Common myeloid progenitor, CD34-positive (primary cell): ENCODE measurements around the gene ZNF593OS.

Experiments
- CTCF ChIA-PET: fragments of 350-600 bp; sonication (Branson Sonifier 250); formaldehyde crosslinking; loops from one replicate; lab custom pipeline; 2021; ENCODE audit warnings: antibody characterized with exemption; lab: Charles Lee
- POLR2A ChIA-PET: fragments of 350-600 bp; sonication (Branson Sonifier 250); formaldehyde crosslinking; loops from one replicate; lab custom pipeline; 2021; ENCODE audit warnings: antibody characterized with exemption; lab: Charles Lee
- DNase-seq, 3 donors: peaks; one replicate each; pipeline versions ENCODE4 v3.0.0 to v3.0.0-alpha.2; 2013
- H3K27ac ChIP-seq, 2 experiments: 1 replicate in 1 of 2; 2 replicates in 1 of 2; pipeline ENCODE4 v1.7.0; 2013; ENCODE audit warnings: inconsistent platforms in 2 of 2, low read length in 2 of 2, mild to moderate bottlenecking in 2 of 2, low read depth in 1 of 2, moderate library complexity in 1 of 2; ENCODE audit not compliant: severe bottlenecking in 2 of 2, insufficient read depth in 1 of 2, poor library complexity in 1 of 2
- H3K27me3 ChIP-seq, 5 experiments: replicated peaks in 2 of 5; 1 replicate in 3 of 5; 2 replicates in 2 of 5; pipeline versions ENCODE4 v1.6.1 to v1.7.0; 2013; ENCODE audit warnings: low read length in 4 of 5, mild to moderate bottlenecking in 2 of 5, moderate library complexity in 2 of 5, inconsistent platforms in 1 of 5; ENCODE audit not compliant: insufficient read depth in 5 of 5, control insufficient read depth in 4 of 5
- H3K36me3 ChIP-seq, 4 experiments: 1 replicate in 2 of 4; 2 replicates in 2 of 4; pipeline versions ENCODE4 v1.6.1 to v1.7.0; 2013; ENCODE audit warnings: low read length in 3 of 4, control low read depth in 1 of 4, mild to moderate bottlenecking in 1 of 4; ENCODE audit not compliant: control insufficient read depth in 4 of 4, insufficient read depth in 4 of 4
- H3K4me1 ChIP-seq, 4 experiments: 1 replicate in 3 of 4; 2 replicates in 1 of 4; pipeline versions ENCODE4 v1.6.1 to v1.7.1; 2013; ENCODE audit warnings: low read length in 3 of 4, mild to moderate bottlenecking in 3 of 4, control low read depth in 1 of 4, inconsistent platforms in 1 of 4, moderate library complexity in 1 of 4; ENCODE audit not compliant: control insufficient read depth in 4 of 4, insufficient read depth in 4 of 4; ENCODE audit errors: control extremely low read depth in 1 of 4
- H3K4me3 ChIP-seq, 7 experiments: 1 replicate in 4 of 7; 2 replicates in 3 of 7; pipeline versions ENCODE4 v1.5.1 to v1.7.0; 2013; ENCODE audit warnings: mild to moderate bottlenecking in 7 of 7, low read length in 6 of 7, moderate library complexity in 6 of 7, inconsistent platforms in 2 of 7, low read depth in 2 of 7, control low read depth in 1 of 7; ENCODE audit not compliant: insufficient read depth in 4 of 7, control insufficient read depth in 1 of 7; ENCODE audit errors: extremely low read depth in 1 of 7
- H3K9me3 ChIP-seq, 5 experiments: 1 replicate in 4 of 5; 2 replicates in 1 of 5; pipeline versions ENCODE4 v1.6.1 to v1.7.1; 2013; ENCODE audit warnings: low read length in 4 of 5, mild to moderate bottlenecking in 2 of 5, inconsistent platforms in 1 of 5, low read depth in 1 of 5, moderate library complexity in 1 of 5; ENCODE audit not compliant: control insufficient read depth in 4 of 5, insufficient read depth in 2 of 5; ENCODE audit errors: control extremely low read depth in 1 of 5
- WGBS: methylation state at CpG from one replicate; pipeline ENCODE4 v1.1.5; 2013; ENCODE audit not compliant: insufficient coverage; 5-methylcytosine and 5-hydroxymethylcytosine counted together

ZNF593OS gene

GRCh38 chr1:26124418-26125331, 47.0 kb downstream of the ZNF593OS start:
- ChIA-PET POLR2A (interaction anchor here (0.6 to 1.2 kb wide), 2 partner anchors 13 to 16 kb away, joined by 3 to 6 read pairs; partner anchors contain the start of gene PDIK1L), CTCF (interaction anchor here (3.8 to 10.7 kb wide), 3 partner anchors 11 to 19 kb away, joined by 15 to 188 read pairs (median 34); partner anchors contain the start of gene PDIK1L)
- Histone ChIP-seq H3K4me3 (peak overlapping the region in 2 of 7 experiments; percentile 24 to 51), H3K4me1 (peaks cover 48 to 93% (median 74%) of the 10 kb centered on the region in 4 experiments), H3K27me3 (no peaks in the 10 kb centered on the region), H3K9me3 (no peaks in the 10 kb centered on the region), H3K27ac (peak overlapping the region; percentile 93 to 97), H3K36me3 (peaks cover 0 to 13% (median 3%) of the 10 kb centered on the region in 4 experiments)
- WGBS = 77% methylated on average over 1 of the region's 4 CpGs
- DNase-seq = peak in 1 of 3 donors; percentile 25

GRCh38 chr1:26122988-26123973, 48.4 kb downstream of the ZNF593OS start:
- peak overlapping the region in 1 of 7 experiments; percentile 21 for H3K4me3 ChIP-seq
- peak in 2 of 3 donors; percentile 70 to 81 for DNase-seq
- H3K27ac ChIP-seq = peak overlapping the region in 1 of 2 experiments; percentile 71
- no CpG with 5 or more reads among the region's 7 CpGs for WGBS
- CTCF ChIA-PET = interaction anchor here (0.7 to 10.7 kb wide), 4 partner anchors 10 to 47 kb away, joined by 4 to 188 read pairs (median 19); partner anchors contain the start of genes PDIK1L and ZNF593
- H3K9me3 ChIP-seq = no peaks in the 10 kb centered on the region
- POLR2A ChIA-PET = interaction anchor here (0.7 to 1.2 kb wide), 2 partner anchors 12 to 21 kb away, joined by 3 read pairs; partner anchors contain the start of gene PDIK1L
- H3K4me1 ChIP-seq = peaks cover 55 to 92% (median 74%) of the 10 kb centered on the region in 4 experiments
- no peaks in the 10 kb centered on the region for H3K27me3 ChIP-seq
- peaks cover 0 to 18% (median 4%) of the 10 kb centered on the region in 4 experiments for H3K36me3 ChIP-seq

- ChIA-PET POLR2A (interaction anchor here (0.6 to 0.9 kb wide), 3 partner anchors 9 to 113 kb away, joined by 3 read pairs; no protein-coding TSS in a partner anchor), CTCF (interaction anchor here (0.7 to 10.7 kb wide), 4 partner anchors 9 to 48 kb away, joined by 4 to 188 read pairs (median 19); partner anchors contain the start of genes PDIK1L and ZNF593)
- Histone ChIP-seq H3K27me3 (no peaks in the 10 kb centered on the region), H3K27ac (peak overlapping the region; percentile 9 to 71), H3K36me3 (peaks cover 0 to 18% (median 11%) of the 10 kb centered on the region in 4 experiments), H3K9me3 (no peaks in the 10 kb centered on the region), H3K4me1 (peaks cover 48 to 83% (median 64%) of the 10 kb centered on the region in 4 experiments), H3K4me3 (no peak overlapping the region)
- 73% methylated on average over 5 of the region's 8 CpGs for WGBS
- peak in 1 of 3 donors; percentile 58 for DNase-seq
Observed at GRCh38 chr1:26121854-26122773, 49.5 kb downstream of the ZNF593OS start.

- POLR2A ChIA-PET = no interaction called here
Observed at GRCh38 chr1:26119892-26120608, 51.6 kb downstream of the ZNF593OS start.

More at GRCh38 chr1:26119892-26120608, 51.6 kb downstream of the ZNF593OS start:
- Histone ChIP-seq H3K36me3 (peaks cover 1 to 24% (median 16%) of the 10 kb centered on the region in 4 experiments), H3K27ac (peak overlapping the region; percentile 41 to 78), H3K4me3 (peak overlapping the region in 5 of 7 experiments; percentile 7 to 60 (median 39)), H3K27me3 (no peaks in the 10 kb centered on the region), H3K9me3 (no peaks in the 10 kb centered on the region), H3K4me1 (peaks cover 38 to 63% (median 48%) of the 10 kb centered on the region in 4 experiments)
- CTCF ChIA-PET = interaction anchor here (0.6 to 1.5 kb wide), 4 partner anchors 19 to 130 kb away, joined by 3 to 7 read pairs (median 3); no protein-coding TSS in a partner anchor
- WGBS = 95% methylated on average over 2 of the region's 9 CpGs
- peak in 1 of 3 donors; percentile 50 for DNase-seq
